HL-60 (cell line): ENCODE results near the gene LMAN1.

Experiments
- DNase-seq, 2 experiments: peaks; one replicate each; pipeline ENCODE4 v3.0.0-alpha.2; 2010 to 2020; ENCODE audit warnings: low read depth in 1 of 2, low spot score in 1 of 2
- H3K27ac ChIP-seq: fragments of 250-450 bp; sonication (Bioruptor Pico); replicated peaks from 2 replicates; pipeline ENCODE4 v1.5.1; 2020; ENCODE audit warnings: mild to moderate bottlenecking, moderate library complexity
- H3K27me3 ChIP-seq: fragments of 250-450 bp; sonication (Bioruptor Pico); 2 replicates; pipeline ENCODE4 v1.5.1; 2021; ENCODE audit warnings: mild to moderate bottlenecking, moderate library complexity; ENCODE audit not compliant: insufficient read depth, poor library complexity, severe bottlenecking
- H3K4me3 ChIP-seq: replicated peaks from 2 replicates; pipeline ENCODE4 v1.5.1; 2011; ENCODE audit warnings: mild to moderate bottlenecking, control low read depth, low read length; ENCODE audit not compliant: insufficient read depth
- GABPA ChIP-seq: IDR thresholded peaks from 2 replicates; pipeline ENCODE4 v1.6.1; 2012; ENCODE audit warnings: low read depth
- POLR2AphosphoS5 ChIP-seq: IDR thresholded peaks from 2 replicates; pipeline ENCODE4 v1.6.1; 2012; ENCODE audit warnings: low read depth
- SPI1 ChIP-seq: IDR thresholded peaks from 2 replicates; pipeline ENCODE4 v1.6.1; 2012; ENCODE audit warnings: low read depth, mild to moderate bottlenecking, borderline replicate concordance
- TF ChIP-seq, protein P1 (sequence below): IDR thresholded peaks from one replicate; pipeline ENCODE4 v1.5.1; 2011; ENCODE audit warnings: low read length, control low read depth, inconsistent platforms; ENCODE audit not compliant: insufficient read depth
- TF ChIP-seq, protein P2 (sequence below): IDR thresholded peaks from 2 replicates; pipeline ENCODE4 v1.6.1; 2012; ENCODE audit warnings: low read depth; ENCODE audit not compliant: insufficient replicate concordance

The LMAN1 gene

DNA sequence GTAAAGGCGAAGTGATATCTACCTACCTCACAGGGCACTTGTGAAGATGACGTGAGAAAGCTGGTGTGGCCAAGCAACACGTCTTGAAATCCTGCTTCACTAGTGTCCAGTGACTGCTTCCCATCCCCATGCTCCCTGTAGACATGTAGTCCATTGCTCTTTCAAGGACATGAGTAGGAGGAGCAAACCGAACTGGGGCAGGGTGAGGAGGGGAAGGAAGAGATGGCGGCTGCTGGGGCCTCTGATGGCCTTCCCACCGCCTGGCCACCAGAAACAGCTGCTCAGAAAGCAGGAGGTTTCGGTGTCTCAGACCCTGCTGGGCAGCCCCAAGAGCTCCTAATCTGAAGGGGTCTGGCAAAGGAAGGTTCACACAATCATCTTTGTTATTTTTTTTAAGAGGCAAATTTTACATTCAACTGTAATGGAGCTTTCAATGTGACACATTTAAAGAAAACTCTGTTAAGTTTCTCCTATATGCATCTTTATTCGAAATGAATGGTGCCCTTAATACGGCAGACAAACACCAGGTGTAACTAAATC is 55.3 kb downstream of the LMAN1 start:
- peaks cover 15% of the 10 kb centered on the region for H3K27me3 ChIP-seq
- H3K27ac ChIP-seq = no peak overlapping the region
- H3K4me3 ChIP-seq = no peak overlapping the region
- TF ChIP-seq GABPA (no peak), POLR2AphosphoS5 (no peak), SPI1 (no peak)
- TF ChIP-seq, protein P1, sequence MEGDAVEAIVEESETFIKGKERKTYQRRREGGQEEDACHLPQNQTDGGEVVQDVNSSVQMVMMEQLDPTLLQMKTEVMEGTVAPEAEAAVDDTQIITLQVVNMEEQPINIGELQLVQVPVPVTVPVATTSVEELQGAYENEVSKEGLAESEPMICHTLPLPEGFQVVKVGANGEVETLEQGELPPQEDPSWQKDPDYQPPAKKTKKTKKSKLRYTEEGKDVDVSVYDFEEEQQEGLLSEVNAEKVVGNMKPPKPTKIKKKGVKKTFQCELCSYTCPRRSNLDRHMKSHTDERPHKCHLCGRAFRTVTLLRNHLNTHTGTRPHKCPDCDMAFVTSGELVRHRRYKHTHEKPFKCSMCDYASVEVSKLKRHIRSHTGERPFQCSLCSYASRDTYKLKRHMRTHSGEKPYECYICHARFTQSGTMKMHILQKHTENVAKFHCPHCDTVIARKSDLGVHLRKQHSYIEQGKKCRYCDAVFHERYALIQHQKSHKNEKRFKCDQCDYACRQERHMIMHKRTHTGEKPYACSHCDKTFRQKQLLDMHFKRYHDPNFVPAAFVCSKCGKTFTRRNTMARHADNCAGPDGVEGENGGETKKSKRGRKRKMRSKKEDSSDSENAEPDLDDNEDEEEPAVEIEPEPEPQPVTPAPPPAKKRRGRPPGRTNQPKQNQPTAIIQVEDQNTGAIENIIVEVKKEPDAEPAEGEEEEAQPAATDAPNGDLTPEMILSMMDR = no peak
- TF ChIP-seq, protein P2, sequence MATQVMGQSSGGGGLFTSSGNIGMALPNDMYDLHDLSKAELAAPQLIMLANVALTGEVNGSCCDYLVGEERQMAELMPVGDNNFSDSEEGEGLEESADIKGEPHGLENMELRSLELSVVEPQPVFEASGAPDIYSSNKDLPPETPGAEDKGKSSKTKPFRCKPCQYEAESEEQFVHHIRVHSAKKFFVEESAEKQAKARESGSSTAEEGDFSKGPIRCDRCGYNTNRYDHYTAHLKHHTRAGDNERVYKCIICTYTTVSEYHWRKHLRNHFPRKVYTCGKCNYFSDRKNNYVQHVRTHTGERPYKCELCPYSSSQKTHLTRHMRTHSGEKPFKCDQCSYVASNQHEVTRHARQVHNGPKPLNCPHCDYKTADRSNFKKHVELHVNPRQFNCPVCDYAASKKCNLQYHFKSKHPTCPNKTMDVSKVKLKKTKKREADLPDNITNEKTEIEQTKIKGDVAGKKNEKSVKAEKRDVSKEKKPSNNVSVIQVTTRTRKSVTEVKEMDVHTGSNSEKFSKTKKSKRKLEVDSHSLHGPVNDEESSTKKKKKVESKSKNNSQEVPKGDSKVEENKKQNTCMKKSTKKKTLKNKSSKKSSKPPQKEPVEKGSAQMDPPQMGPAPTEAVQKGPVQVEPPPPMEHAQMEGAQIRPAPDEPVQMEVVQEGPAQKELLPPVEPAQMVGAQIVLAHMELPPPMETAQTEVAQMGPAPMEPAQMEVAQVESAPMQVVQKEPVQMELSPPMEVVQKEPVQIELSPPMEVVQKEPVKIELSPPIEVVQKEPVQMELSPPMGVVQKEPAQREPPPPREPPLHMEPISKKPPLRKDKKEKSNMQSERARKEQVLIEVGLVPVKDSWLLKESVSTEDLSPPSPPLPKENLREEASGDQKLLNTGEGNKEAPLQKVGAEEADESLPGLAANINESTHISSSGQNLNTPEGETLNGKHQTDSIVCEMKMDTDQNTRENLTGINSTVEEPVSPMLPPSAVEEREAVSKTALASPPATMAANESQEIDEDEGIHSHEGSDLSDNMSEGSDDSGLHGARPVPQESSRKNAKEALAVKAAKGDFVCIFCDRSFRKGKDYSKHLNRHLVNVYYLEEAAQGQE = no peak
- no peak for DNase-seq

DNA sequence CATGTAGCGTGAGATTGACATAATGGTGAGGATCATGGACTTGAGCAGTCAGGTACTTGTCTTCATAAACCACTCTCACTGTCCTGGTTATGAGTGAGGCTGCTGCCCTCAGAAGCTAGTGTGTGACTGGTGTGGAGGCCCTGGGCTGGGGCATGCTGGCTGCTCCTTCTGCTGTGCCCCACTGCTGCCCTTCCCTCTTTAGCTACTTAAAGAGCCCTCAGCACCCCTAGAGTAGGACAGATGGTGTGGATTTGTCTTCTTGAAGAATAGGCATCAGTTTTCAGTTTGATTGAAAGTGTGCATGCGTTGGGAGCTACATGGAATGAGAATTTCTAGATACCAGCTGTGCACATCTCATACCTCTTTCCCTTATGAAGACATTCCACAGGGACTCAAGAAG is 56.1 kb downstream of the LMAN1 start:
- TF ChIP-seq GABPA (no peak), SPI1 (no peak), POLR2AphosphoS5 (no peak)
- TF ChIP-seq, protein P2 = no peak
- TF ChIP-seq, protein P1 = no peak
- H3K27ac ChIP-seq = no peak overlapping the region

GRCh38 chr18:59301929-59302328 is 57.1 kb downstream of the LMAN1 start:
- no peak overlapping the region for H3K27ac ChIP-seq
- H3K4me3 ChIP-seq = no peak overlapping the region
- no peak for DNase-seq
- H3K27me3 ChIP-seq = peaks cover 16% of the 10 kb centered on the region
- TF ChIP-seq SPI1 (no peak), GABPA (no peak), POLR2AphosphoS5 (no peak)
- TF ChIP-seq, protein P2 = no peak
- TF ChIP-seq, protein P1 = no peak

More for the DNA sequence above, 56.1 kb downstream of the LMAN1 start:
- peaks cover 16% of the 10 kb centered on the region for H3K27me3 ChIP-seq
- DNase-seq = no peak
- H3K4me3 ChIP-seq = no peak overlapping the region
